Fibroblast of lung (primary cell): ENCODE data around the gene NDUFAF8. TPM values are rescaled to one million over a fixed set of nuclear protein-coding genes. Genes with fewer than 3 reads are reported as not detected.

ENCODE experiments used
- DNase-seq, 2 donors: peaks; one replicate each; pipeline versions ENCODE4 v3.0.0 to v3.0.0-alpha.2; 2010; ENCODE audit warnings: low read depth in 2 of 2
- H2AFZ ChIP-seq: 2 replicates; pipeline ENCODE4 v1.5.1; 2012; ENCODE audit warnings: low read length, control low read depth, inconsistent platforms
- H3K27ac ChIP-seq: 2 replicates; pipeline ENCODE4 v1.5.1; 2011; ENCODE audit warnings: low read length, control low read depth; ENCODE audit not compliant: insufficient read depth
- H3K27me3 ChIP-seq: 2 replicates; pipeline ENCODE4 v1.5.1; 2011; ENCODE audit warnings: mild to moderate bottlenecking, low read length; ENCODE audit not compliant: control insufficient read depth, insufficient read depth
- H3K36me3 ChIP-seq: 2 replicates; pipeline ENCODE4 v1.5.1; 2011; ENCODE audit warnings: low read length; ENCODE audit not compliant: control insufficient read depth, insufficient read depth
- H3K4me1 ChIP-seq: 2 replicates; pipeline ENCODE4 v1.5.1; 2011; ENCODE audit warnings: low read length; ENCODE audit not compliant: control insufficient read depth, insufficient read depth; ENCODE audit errors: extremely low read depth
- H3K4me2 ChIP-seq: 2 replicates; pipeline ENCODE4 v1.5.1; 2011; ENCODE audit warnings: low read length, control low read depth; ENCODE audit not compliant: insufficient read depth; ENCODE audit errors: extremely low read depth
- H3K4me3 ChIP-seq, 4 experiments: fragments of 200-600 bp in 1 of 4; sonication (generic) in 1 of 4; replicated peaks in 1 of 4; 2 replicates each; pipeline ENCODE4 v1.5.1; 2011 to 2016; ENCODE audit warnings: low read length in 4 of 4, low read depth in 3 of 4, mild to moderate bottlenecking in 3 of 4, control low read depth in 2 of 4, inconsistent platforms in 1 of 4, mixed read lengths in 1 of 4; ENCODE audit not compliant: insufficient read depth in 1 of 4; ENCODE audit errors: control extremely low read depth in 1 of 4
- H3K79me2 ChIP-seq: 2 replicates; pipeline ENCODE4 v1.5.1; 2012; ENCODE audit warnings: mild to moderate bottlenecking, low read length, inconsistent platforms; ENCODE audit not compliant: control insufficient read depth, insufficient read depth
- H3K9ac ChIP-seq: 2 replicates; pipeline ENCODE4 v1.5.1; 2011; ENCODE audit warnings: mild to moderate bottlenecking, low read length, control low read depth; ENCODE audit not compliant: insufficient read depth
- H3K9me3 ChIP-seq: 2 replicates; pipeline ENCODE4 v1.5.1; 2012; ENCODE audit warnings: low read depth, low read length; ENCODE audit not compliant: control insufficient read depth, insufficient read depth
- H4K20me1 ChIP-seq: 2 replicates; pipeline ENCODE4 v1.5.1; 2011; ENCODE audit warnings: low read length; ENCODE audit not compliant: control insufficient read depth, insufficient read depth; ENCODE audit errors: extremely low read depth
- CTCF ChIP-seq, 2 donors: IDR thresholded peaks in 1 of 2; conservative IDR thresholded peaks in 1 of 2; 1 replicate in 1 of 2; 2 replicates in 1 of 2; pipeline ENCODE4 v1.5.1; 2011 to 2012; ENCODE audit warnings: low read length in 2 of 2, control low read depth in 1 of 2, inconsistent platforms in 1 of 2, low read depth in 1 of 2, mild to moderate bottlenecking in 1 of 2
- EZH2 ChIP-seq: IDR thresholded peaks from 2 replicates; pipeline ENCODE4 v1.5.1; 2012; ENCODE audit warnings: low read length, control low read depth, mild to moderate bottlenecking; ENCODE audit errors: missing control alignments
- polyA plus RNA-seq, 2 donors: library from polyadenylated mRNA; depleted of rRNA in 1 of 2; stranded (reverse) in 1 of 2; unstranded in 1 of 2; fragments of >200 nt; gene quantifications; 2 replicates each; pipeline ENCODE4 v1.2.1, GENCODE V29; 2011 to 2012; ENCODE audit warnings: missing spikeins in 1 of 2
- total RNA-seq: library from RNA; depleted of rRNA; stranded (reverse); fragments of >200 nt; gene quantifications from 2 replicates; pipeline ENCODE4 v1.2.1, GENCODE V29; 2014

The NDUFAF8 gene
- total and polyA plus RNA-seq, 2 donors (not counting 1 experiment from before 2014, with no cell fraction given) = 41.9 to 102 TPM

GRCh38 chr17:81279278-81280275 is 40.5 kb downstream of the NDUFAF8 start:
- H4K20me1 ChIP-seq = no peaks in the 10 kb centered on the region
- no peaks in the 10 kb centered on the region for H3K9me3 ChIP-seq
- TF ChIP-seq CTCF (conservative IDR thresholded peaks at IDR 0.05 in 1 of 2, IDR thresholded peaks at IDR 0.05 in 1 of 2; ENCODE audit: low read depth in 1 of 2, low read length in 2 of 2) = no peak
- no peak for TF ChIP-seq EZH2
- DNase-seq = no peak
- no peak overlapping the region for H3K27ac ChIP-seq
- H3K36me3 ChIP-seq = peaks cover 16% of the 10 kb centered on the region
- no peak overlapping the region for H3K4me2 ChIP-seq
- peaks cover 12% of the 10 kb centered on the region for H3K4me1 ChIP-seq
- H3K4me3 ChIP-seq = no peak overlapping the region
- H3K27me3 ChIP-seq = no peaks in the 10 kb centered on the region
- peaks cover 1% of the 10 kb centered on the region for H3K79me2 ChIP-seq
- H2AFZ ChIP-seq = no peak overlapping the region
- no peak overlapping the region for H3K9ac ChIP-seq

DNA sequence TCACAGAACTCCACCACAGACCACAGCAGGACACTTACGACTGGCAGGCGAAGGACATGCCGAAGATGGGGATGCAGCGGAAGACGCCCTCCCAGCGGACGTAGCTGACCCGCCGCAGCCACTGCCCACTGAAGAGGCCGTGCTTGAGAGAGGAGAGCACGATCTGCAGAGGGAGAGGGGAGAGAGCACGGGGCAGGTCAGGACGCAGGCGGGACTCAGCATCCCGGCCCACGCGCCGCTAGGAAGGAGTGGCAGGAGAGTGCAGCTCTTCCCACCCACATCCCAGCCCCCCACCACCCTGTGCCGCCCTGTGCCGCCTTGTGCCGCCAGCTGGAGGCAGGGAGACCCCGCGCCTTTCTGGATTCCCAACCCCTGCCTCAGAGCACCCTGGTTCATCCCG is 41.5 kb downstream of the NDUFAF8 start:
- DNase-seq = no peak
- H3K27me3 ChIP-seq = no peaks in the 10 kb centered on the region
- no peak overlapping the region for H3K27ac ChIP-seq
- H3K9me3 ChIP-seq = no peaks in the 10 kb centered on the region
- TF ChIP-seq CTCF (conservative IDR thresholded peaks at IDR 0.05 in 1 of 2, IDR thresholded peaks at IDR 0.05 in 1 of 2; ENCODE audit: low read depth in 1 of 2, low read length in 2 of 2) (no peak), EZH2 (no peak)
- H3K4me1 ChIP-seq = peaks cover 12% of the 10 kb centered on the region
- no peak overlapping the region for H2AFZ ChIP-seq
- no peaks in the 10 kb centered on the region for H4K20me1 ChIP-seq
- H3K79me2 ChIP-seq = peaks cover 1% of the 10 kb centered on the region
- peaks cover 16% of the 10 kb centered on the region for H3K36me3 ChIP-seq
- no peak overlapping the region for H3K4me3 ChIP-seq
- no peak overlapping the region for H3K4me2 ChIP-seq
- H3K9ac ChIP-seq = no peak overlapping the region

DNA sequence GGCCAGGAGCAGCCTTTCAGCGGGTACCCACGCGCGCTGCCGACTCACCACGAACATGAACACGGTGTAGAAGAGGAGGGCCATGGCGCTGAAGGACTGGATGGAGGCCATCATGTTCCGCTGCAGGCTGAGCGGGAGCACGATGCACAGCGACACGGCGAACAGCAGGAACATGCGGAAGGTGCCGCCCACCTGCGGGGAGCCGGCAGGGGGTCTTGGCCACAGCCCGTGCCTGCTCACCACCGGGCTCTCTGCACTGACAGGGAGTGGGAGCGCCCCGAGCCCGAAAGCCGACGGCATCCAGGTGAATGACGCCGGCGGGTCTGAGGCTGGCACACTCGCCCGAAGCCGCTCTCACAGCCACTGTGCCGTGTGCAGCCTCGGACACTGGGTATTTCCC is 43.0 kb downstream of the NDUFAF8 start:
- no peak for TF ChIP-seq CTCF (conservative IDR thresholded peaks at IDR 0.05 in 1 of 2, IDR thresholded peaks at IDR 0.05 in 1 of 2; ENCODE audit: low read depth in 1 of 2, low read length in 2 of 2)
- no peak for TF ChIP-seq EZH2
- H3K27ac ChIP-seq = no peak overlapping the region

More for the DNA sequence above, 43.0 kb downstream of the NDUFAF8 start:
- no peak overlapping the region for H3K9ac ChIP-seq
- H3K4me1 ChIP-seq = peaks cover 7% of the 10 kb centered on the region
- no peaks in the 10 kb centered on the region for H3K27me3 ChIP-seq
- peaks cover 9% of the 10 kb centered on the region for H3K79me2 ChIP-seq
- H3K9me3 ChIP-seq = no peaks in the 10 kb centered on the region
- DNase-seq = no peak
- H3K4me3 ChIP-seq = no peak overlapping the region
- H3K4me2 ChIP-seq = no peak overlapping the region
- no peak overlapping the region for H2AFZ ChIP-seq
- no peaks in the 10 kb centered on the region for H4K20me1 ChIP-seq
- peaks cover 14% of the 10 kb centered on the region for H3K36me3 ChIP-seq
